Mesenchymal stem cell (in vitro differentiated cells and primary cell): ENCODE results near the gene GARIN3.
A peak's percentile ranks its signal among the peaks of the same experiment; 100 is the strongest.

Experiments
- DNase-seq: peaks from one replicate; pipeline ENCODE4 v3.0.0-alpha.2; 2013
- H2AFZ ChIP-seq: one replicate; pipeline ENCODE4 v1.6.1; 2013; ENCODE audit warnings: low read depth, mild to moderate bottlenecking, control low read depth, inconsistent platforms, low read length, moderate library complexity
- H2AK5ac ChIP-seq: 2 replicates; pipeline ENCODE4 v1.6.1; 2013; ENCODE audit warnings: low read length, moderate library complexity, mild to moderate bottlenecking, inconsistent platforms; ENCODE audit not compliant: severe bottlenecking
- H2BK120ac ChIP-seq: one replicate; pipeline ENCODE4 v1.6.1; 2013; ENCODE audit warnings: low read depth, mild to moderate bottlenecking, inconsistent platforms, low read length, moderate library complexity
- H2BK12ac ChIP-seq, 2 experiments: one replicate each; pipeline ENCODE4 v1.6.1; 2013; ENCODE audit warnings: inconsistent platforms in 2 of 2, low read length in 2 of 2, mild to moderate bottlenecking in 2 of 2, moderate library complexity in 2 of 2, control low read depth in 1 of 2
- H2BK15ac ChIP-seq: one replicate; pipeline ENCODE4 v1.6.1; 2013; ENCODE audit warnings: mild to moderate bottlenecking, low read depth, inconsistent platforms; ENCODE audit not compliant: poor library complexity, severe bottlenecking
- H2BK5ac ChIP-seq: 2 replicates; pipeline ENCODE4 v1.6.1; 2013; ENCODE audit warnings: low read depth, mild to moderate bottlenecking, low read length, control low read depth, inconsistent platforms; ENCODE audit not compliant: poor library complexity, severe bottlenecking
- H3K14ac ChIP-seq, 2 experiments: one replicate each; pipeline ENCODE4 v1.6.1; 2013; ENCODE audit warnings: inconsistent platforms in 2 of 2, low read length in 2 of 2, control low read depth in 1 of 2, mild to moderate bottlenecking in 1 of 2, moderate library complexity in 1 of 2
- H3K18ac ChIP-seq, 2 experiments: one replicate each; pipeline ENCODE4 v1.6.1; 2013; ENCODE audit warnings: inconsistent platforms in 2 of 2, low read length in 2 of 2, control low read depth in 1 of 2, low read depth in 1 of 2, mild to moderate bottlenecking in 1 of 2
- H3K23ac ChIP-seq, 2 experiments: one replicate each; pipeline ENCODE4 v1.6.1; 2013; ENCODE audit warnings: inconsistent platforms in 2 of 2, low read length in 2 of 2, mild to moderate bottlenecking in 2 of 2, moderate library complexity in 2 of 2, control low read depth in 1 of 2
- H3K27ac ChIP-seq: 2 replicates; pipeline ENCODE4 v1.5.1; 2013; ENCODE audit warnings: mild to moderate bottlenecking, moderate library complexity, low read length, control low read depth, inconsistent platforms; ENCODE audit not compliant: poor library complexity, severe bottlenecking
- H3K27me3 ChIP-seq, 2 experiments: 2 replicates each; pipeline versions ENCODE4 v1.6.1 to v1.7.0; 2013; ENCODE audit warnings: low read length in 2 of 2, mild to moderate bottlenecking in 2 of 2, moderate library complexity in 2 of 2, control low read depth in 1 of 2, inconsistent platforms in 1 of 2; ENCODE audit not compliant: control insufficient read depth in 1 of 2, insufficient read depth in 1 of 2
- H3K36me3 ChIP-seq, 2 experiments: 2 replicates each; pipeline versions ENCODE4 v1.6.1 to v1.7.0; 2013; ENCODE audit warnings: low read length in 2 of 2, control low read depth in 1 of 2, inconsistent platforms in 1 of 2, low read depth in 1 of 2, mild to moderate bottlenecking in 1 of 2; ENCODE audit not compliant: insufficient read depth in 2 of 2, control insufficient read depth in 1 of 2
- H3K4ac ChIP-seq, 2 experiments: one replicate each; pipeline ENCODE4 v1.6.1; 2013; ENCODE audit warnings: inconsistent platforms in 2 of 2, low read length in 2 of 2, mild to moderate bottlenecking in 2 of 2, moderate library complexity in 2 of 2, control low read depth in 1 of 2, low read depth in 1 of 2
- H3K4me1 ChIP-seq: 2 replicates; pipeline ENCODE4 v1.6.1; 2013; ENCODE audit warnings: low read depth, low read length, control low read depth; ENCODE audit not compliant: control insufficient read depth, insufficient read depth
- H3K4me2 ChIP-seq: 2 replicates; pipeline ENCODE4 v1.6.1; 2013; ENCODE audit warnings: low read length, mild to moderate bottlenecking, inconsistent platforms; ENCODE audit not compliant: poor library complexity, severe bottlenecking
- H3K4me3 ChIP-seq, 2 experiments: 2 replicates each; pipeline versions ENCODE4 v1.5.1 to v1.7.0; 2013; ENCODE audit warnings: low read length in 2 of 2, mild to moderate bottlenecking in 2 of 2, control low read depth in 1 of 2, low read depth in 1 of 2; ENCODE audit not compliant: insufficient read depth in 1 of 2
- H3K79me1 ChIP-seq: replicated peaks from 2 replicates; pipeline ENCODE4 v1.6.1; 2013; ENCODE audit warnings: mild to moderate bottlenecking, control low read depth, low read length, inconsistent platforms; ENCODE audit not compliant: poor library complexity, severe bottlenecking
- H3K9ac ChIP-seq: 2 replicates; pipeline ENCODE4 v1.7.0; 2013; ENCODE audit warnings: mild to moderate bottlenecking, low read length, moderate library complexity
- H3K9me3 ChIP-seq: 2 replicates; pipeline ENCODE4 v1.7.0; 2013; ENCODE audit warnings: mild to moderate bottlenecking, low read length; ENCODE audit not compliant: control insufficient read depth
- H4K8ac ChIP-seq: one replicate; pipeline ENCODE4 v1.6.1; 2013; ENCODE audit warnings: inconsistent platforms, mild to moderate bottlenecking, low read length, moderate library complexity
- H4K91ac ChIP-seq: one replicate; pipeline ENCODE4 v1.6.1; 2013; ENCODE audit warnings: mild to moderate bottlenecking, low read length, inconsistent platforms
- WGBS: methylation state at CpG from one replicate; pipeline ENCODE4 v1.1.7; 2013; ENCODE audit warnings: mixed read lengths; 5-methylcytosine and 5-hydroxymethylcytosine counted together

The GARIN3 gene

DNA sequence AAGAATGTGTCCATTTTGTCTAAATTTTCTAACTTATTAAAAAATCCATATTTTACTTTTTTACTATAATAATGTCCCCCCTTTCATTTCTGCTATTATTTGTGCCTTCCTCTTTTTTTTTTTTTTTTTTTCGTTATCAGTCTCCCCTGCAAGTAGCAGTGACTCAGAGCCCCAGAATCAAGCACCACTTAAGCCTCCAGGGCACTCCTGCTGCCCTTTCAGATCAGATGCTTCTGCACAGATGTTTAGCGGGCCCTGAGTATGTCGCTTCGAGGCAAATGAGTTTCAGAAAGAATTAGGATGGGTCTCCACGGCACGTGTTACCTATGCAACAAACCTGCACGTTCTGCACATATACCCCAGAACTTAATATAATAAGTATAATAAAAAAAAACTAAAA, 35.1 kb downstream of the GARIN3 start:
- Histone ChIP-seq H3K14ac (no peak overlapping the region), H3K27me3 (no peaks in the 10 kb centered on the region), H4K8ac (no peak overlapping the region), H2BK5ac (no peak overlapping the region), H3K4me3 (no peak overlapping the region), H3K36me3 (peaks cover 0 to 3% of the 10 kb centered on the region in 2 experiments), H3K4me2 (no peak overlapping the region), H2BK15ac (no peak overlapping the region), H3K4ac (no peak overlapping the region), H3K23ac (no peak overlapping the region), H2BK120ac (no peak overlapping the region), H2AFZ (no peak overlapping the region), H2AK5ac (peak overlapping the region; percentile 73), H4K91ac (no peak overlapping the region), H3K9me3 (no peaks in the 10 kb centered on the region), H3K4me1 (peaks cover 3% of the 10 kb centered on the region), H3K9ac (no peak overlapping the region), H3K79me1 (peaks cover 3% of the 10 kb centered on the region), H3K18ac (no peak overlapping the region), H2BK12ac (no peak overlapping the region), H3K27ac (peak overlapping the region; percentile 45)
- WGBS: 40% methylated on average over 1 of the region's 7 CpGs
- DNase-seq: peak; percentile 30

GRCh38 chr5:157121709-157122108, 44.4 kb downstream of the GARIN3 start:
- H3K79me1 ChIP-seq: no peaks in the 10 kb centered on the region
- H3K27me3 ChIP-seq: no peaks in the 10 kb centered on the region
- no peaks in the 10 kb centered on the region for H3K4me1 ChIP-seq
- no peak overlapping the region for H3K4ac ChIP-seq
- H3K36me3 ChIP-seq: no peaks in the 10 kb centered on the region
- no peak overlapping the region for H3K4me3 ChIP-seq
- H2BK120ac ChIP-seq: no peak overlapping the region
- peaks cover 26% of the 10 kb centered on the region for H3K9me3 ChIP-seq
- H4K8ac ChIP-seq: no peak overlapping the region
- no peak overlapping the region for H3K23ac ChIP-seq
- H2BK12ac ChIP-seq: no peak overlapping the region
- H3K14ac ChIP-seq: no peak overlapping the region
- H3K4me2 ChIP-seq: no peak overlapping the region
- H4K91ac ChIP-seq: no peak overlapping the region
- no peak overlapping the region for H2AFZ ChIP-seq
- no peak overlapping the region for H2AK5ac ChIP-seq
- no peak overlapping the region for H2BK15ac ChIP-seq
- H3K9ac ChIP-seq: no peak overlapping the region
- H3K18ac ChIP-seq: no peak overlapping the region
- no peak overlapping the region for H2BK5ac ChIP-seq
- no peak overlapping the region for H3K27ac ChIP-seq
- DNase-seq: no peak

- Histone ChIP-seq H3K9me3 (peaks cover 26% of the 10 kb centered on the region), H3K4me1 (no peaks in the 10 kb centered on the region), H3K4me3 (no peak overlapping the region), H3K14ac (no peak overlapping the region), H3K9ac (no peak overlapping the region), H3K36me3 (no peaks in the 10 kb centered on the region), H3K79me1 (no peaks in the 10 kb centered on the region), H3K23ac (no peak overlapping the region), H3K4me2 (no peak overlapping the region), H2BK12ac (no peak overlapping the region), H2AFZ (no peak overlapping the region), H3K27ac (no peak overlapping the region), H4K8ac (no peak overlapping the region), H3K18ac (no peak overlapping the region), H2BK5ac (no peak overlapping the region), H2BK120ac (no peak overlapping the region), H2AK5ac (no peak overlapping the region), H4K91ac (no peak overlapping the region), H3K4ac (no peak overlapping the region), H2BK15ac (no peak overlapping the region), H3K27me3 (no peaks in the 10 kb centered on the region)
- 79% methylated on average over 1 of the region's 1 CpG for WGBS
- DNase-seq: no peak
Observed at GRCh38 chr5:157120102-157120501, 46.0 kb downstream of the GARIN3 start.

GRCh38 chr5:157116483-157116954, 49.5 kb downstream of the GARIN3 start:
- no peak overlapping the region for H3K14ac ChIP-seq
- H3K27ac ChIP-seq: no peak overlapping the region
- DNase-seq: no peak
- no peak overlapping the region for H2AFZ ChIP-seq
- H3K9me3 ChIP-seq: peaks cover 13% of the 10 kb centered on the region
- no peak overlapping the region for H2BK15ac ChIP-seq
- H3K4me1 ChIP-seq: no peaks in the 10 kb centered on the region
- no peak overlapping the region for H3K23ac ChIP-seq
- no peak overlapping the region for H3K9ac ChIP-seq
- H2BK5ac ChIP-seq: no peak overlapping the region
- no peaks in the 10 kb centered on the region for H3K36me3 ChIP-seq
- no peaks in the 10 kb centered on the region for H3K79me1 ChIP-seq
- peak overlapping the region in 1 of 2 experiments; percentile 48 for H3K18ac ChIP-seq
- WGBS: 78% methylated on average over 6 of the region's 6 CpGs
- H3K4me3 ChIP-seq: no peak overlapping the region
- no peak overlapping the region for H2BK120ac ChIP-seq
- H3K4me2 ChIP-seq: no peak overlapping the region
- no peak overlapping the region for H3K4ac ChIP-seq
- H4K8ac ChIP-seq: no peak overlapping the region
- H3K27me3 ChIP-seq: no peaks in the 10 kb centered on the region
- no peak overlapping the region for H2AK5ac ChIP-seq
- no peak overlapping the region for H4K91ac ChIP-seq
- no peak overlapping the region for H2BK12ac ChIP-seq
